GM19372 (cell line): ENCODE results near the gene EFCAB6.

Experiments
- ATAC-seq: cut with Tn5 transposase; IDR thresholded peaks from one replicate; pipeline ENCODE4 v1.9.1; 2021; ENCODE audit warnings: mild to moderate bottlenecking, low read depth, moderate library complexity; ENCODE audit not compliant: unreplicated experiment

The EFCAB6 gene

DNA sequence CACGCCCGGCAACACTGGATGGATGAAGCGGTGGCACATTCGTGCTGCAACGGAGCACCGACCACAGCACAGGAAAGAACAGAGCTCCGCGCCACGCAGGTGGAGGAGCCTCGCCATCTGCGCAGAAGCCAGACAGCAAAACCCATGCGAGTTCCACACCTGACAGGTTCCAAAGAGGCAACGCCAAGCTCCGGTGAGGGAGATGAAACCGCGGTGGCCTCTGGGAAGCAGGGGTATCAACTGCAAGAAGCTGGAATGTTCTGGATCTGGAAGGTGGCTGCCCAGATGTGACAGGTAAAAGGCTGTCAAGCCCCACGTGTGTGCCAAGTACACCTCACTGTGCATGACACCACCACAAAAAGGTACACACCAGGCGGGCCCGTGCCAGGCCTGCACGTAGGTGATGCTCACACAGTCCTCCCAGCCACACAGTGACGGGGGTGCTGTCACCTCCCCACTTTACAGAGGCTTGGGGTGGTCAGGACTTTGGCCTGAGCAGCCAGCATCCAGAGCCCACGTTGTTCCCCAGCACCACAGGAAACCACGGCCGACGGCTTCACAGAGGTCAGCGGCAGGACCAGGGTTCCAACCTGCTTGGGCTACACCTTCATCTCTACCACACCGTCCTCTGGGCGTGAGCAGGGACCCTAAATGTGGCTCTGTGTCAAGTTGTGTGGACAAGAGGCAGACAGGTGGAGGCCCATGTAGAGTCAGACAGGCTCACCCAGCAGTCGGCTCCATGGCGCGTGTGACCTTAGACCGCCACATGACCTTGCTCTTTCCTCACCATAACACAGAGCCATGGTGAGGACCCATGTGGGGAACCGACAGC, 19.7 kb upstream of the EFCAB6 start:
- no peak for ATAC-seq

DNA sequence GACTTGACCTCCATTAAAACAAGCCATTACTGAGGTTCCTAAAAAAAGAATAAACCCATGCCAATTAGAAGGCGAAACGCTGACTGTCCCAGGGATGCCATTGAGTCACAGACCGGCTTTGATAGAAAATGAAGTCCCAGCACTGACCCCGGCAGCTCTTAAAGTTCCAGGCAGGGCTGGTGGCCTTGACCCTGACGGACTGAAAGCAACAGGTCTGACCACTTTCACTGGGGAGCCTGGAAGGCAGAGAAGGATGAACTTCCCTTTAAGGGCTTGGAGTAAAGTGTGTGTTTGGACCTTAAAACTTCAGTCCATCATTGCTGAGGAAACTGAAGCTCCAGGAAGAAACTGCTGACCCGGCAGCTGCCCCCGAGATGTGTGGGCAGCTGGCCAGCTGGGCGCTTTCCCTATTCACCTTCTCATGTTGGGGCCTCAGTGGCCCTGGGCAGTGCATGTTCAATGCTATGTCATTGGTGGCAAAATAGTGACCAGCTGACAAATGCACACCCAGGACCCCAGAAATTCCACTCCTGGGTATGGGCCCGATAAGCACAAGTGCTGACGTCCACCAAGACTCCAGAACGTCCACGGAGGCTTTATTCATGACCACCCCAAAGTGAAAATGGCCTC, 18.9 kb upstream of the EFCAB6 start:
- no peak for ATAC-seq

DNA sequence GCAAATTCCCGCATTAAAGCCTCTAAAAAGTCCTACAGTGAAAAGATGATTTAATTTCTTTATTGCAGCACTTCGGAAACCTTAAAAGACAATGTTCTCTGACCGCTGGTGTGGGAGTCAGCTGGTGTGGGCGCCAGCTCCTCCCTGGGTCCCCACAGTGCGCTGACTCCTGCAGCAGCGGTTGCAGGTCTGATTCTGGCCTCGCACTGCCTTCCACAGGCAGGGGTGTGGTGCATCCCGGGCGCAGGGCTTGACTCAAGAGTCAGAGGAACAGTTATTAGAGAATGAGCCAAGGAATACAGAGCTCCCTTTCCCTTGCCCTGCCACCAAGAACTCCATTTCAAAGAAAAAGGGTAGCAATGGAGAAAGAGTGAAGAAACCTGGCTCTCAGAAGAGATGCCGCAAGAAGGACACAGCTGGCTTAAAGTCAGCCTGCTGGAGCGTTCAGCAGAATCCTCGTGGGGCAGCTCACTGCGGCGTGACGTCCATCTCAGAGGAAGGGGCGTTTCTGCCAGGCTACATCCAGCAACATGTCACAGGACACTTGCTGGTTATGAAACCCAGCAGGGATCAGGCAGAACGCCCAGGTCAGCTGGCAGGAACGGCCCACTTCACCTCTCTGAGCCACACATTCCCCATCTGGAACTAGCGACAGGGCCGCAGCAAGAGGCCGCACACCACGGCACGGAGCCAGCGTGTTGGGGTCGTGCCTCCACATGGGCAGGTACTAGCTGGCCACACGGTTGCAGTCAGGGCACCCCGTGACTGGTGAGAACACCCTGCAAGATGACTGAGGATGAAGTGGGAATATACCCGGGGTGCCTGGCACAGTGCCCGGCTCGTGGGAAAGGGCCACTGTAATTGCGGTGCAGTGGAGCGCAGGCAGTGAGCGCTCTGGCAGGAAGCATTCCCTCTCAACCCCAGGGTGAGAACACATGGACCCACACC, 18.1 kb upstream of the EFCAB6 start:
- no peak for ATAC-seq

DNA sequence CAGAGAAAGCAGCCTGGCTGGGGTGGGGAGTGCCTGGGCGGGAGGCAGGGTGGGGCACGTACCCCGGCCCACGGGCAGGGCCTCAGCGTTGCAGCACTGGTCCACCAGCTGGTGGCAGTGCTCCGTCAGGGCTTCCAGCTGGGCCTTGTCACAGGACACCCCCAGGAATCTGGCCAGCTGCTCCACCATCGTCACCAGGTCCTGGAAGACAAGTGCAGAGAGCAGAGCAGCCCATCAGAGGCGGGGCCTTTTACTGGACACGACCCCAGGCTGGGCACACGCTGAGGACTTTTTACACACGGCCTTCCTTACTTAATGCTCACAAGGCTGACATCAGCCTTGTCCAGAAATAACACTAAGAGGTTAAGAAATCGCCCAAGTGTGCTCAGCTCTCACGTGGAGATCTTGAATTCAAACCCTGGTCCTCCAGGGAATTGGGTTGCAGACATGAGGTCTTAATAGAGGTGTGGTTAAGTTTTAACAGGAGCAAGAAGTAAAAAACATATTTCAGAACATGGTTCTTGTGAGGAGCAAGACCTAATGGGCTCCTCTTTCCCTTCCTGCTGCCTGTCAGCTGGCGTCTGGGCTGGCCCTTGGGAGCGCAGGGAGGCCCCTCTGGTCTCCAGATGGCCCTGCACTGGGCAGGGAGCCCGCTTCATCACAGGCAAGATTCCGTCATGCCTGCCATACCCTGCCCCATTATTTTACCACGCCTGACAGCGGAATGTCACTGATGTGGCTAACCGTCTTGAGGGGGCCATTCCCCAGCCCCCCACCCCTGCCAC, 17.1 kb upstream of the EFCAB6 start:
- ATAC-seq: no peak

DNA sequence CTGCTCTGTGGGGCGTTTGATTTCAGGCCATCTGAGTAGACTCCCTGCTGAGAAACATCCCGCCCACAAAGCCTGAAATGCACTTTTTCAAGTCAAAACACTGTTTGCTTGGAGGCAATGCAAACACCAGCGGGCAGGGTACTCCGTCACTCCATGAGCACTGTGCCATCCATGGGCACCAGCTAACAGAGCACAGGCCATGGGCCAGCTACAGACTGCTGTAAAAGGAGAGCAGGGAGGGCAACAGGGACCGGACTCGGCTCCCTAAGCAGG, 16.6 kb upstream of the EFCAB6 start:
- ATAC-seq: no peak

DNA sequence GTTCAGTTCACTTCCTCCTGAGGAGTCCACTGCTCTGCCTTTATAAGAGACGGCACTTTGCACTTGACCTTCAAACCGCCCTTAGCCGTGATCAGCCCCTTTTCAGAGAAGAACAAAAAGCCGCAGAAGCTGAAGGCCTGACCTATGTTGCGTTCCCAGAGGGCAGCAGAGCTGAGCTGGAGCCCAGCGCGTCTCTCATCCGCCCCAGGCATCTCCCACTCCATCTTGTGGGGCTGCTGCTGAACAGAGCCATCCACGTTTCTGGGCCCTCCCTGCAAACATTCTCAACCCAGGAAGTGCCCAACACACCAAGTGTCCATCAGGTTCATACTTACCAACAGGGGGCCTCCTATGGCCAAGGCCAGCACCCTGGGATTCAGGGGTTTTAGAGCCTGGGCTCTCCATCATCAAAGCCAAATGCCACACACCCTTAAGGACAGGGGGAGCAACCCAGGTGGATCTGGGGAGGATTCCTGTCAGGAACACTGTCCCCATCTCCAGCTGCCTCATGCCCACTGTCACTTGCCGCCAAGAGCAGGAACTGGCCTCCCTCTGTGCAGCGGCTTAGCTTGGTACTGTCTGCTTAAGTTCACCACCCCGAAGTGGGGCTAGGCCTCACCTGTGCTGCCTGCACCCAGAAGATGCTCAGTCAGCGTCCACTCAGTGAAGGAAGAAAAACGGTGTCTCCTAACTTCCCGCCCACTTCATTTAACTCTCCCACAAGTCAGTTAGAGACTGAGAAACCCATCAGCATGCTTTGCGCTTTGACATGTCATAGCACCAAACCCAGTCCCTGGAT, 16.0 kb upstream of the EFCAB6 start:
- no peak for ATAC-seq

DNA sequence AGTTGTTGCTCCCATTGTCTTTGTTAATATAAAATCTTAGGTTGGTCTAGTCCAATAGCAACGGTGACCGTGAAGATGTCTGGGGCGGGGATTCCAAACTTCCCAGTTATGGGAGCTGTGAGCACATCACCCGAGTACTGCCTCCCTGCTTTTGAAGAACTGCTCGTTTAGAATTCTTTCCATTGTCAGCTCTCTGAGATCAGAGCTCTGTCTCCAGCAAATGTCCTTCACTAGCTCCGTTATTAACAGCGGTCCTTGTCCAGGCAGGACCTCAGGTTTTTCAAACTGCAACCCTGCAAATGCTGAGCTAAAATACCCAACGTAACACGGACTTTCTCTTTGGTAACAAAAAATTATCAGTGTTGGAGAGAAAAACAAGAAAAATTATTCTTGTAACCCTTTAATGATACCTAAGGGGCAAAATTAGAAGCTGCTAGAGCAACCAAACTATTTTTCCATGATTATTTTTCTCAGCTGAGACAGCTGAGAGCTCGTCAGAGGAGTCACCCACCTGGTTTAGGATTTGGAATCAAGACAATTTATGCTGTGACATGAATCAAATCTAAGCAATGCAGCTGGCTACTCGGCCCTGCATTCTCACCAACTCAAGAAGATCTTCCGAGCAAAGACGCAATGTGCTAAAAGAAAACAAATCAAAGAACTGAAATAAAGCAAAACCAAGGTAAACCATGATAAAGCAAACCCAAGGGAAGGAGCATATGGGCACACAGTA, 15.1 kb upstream of the EFCAB6 start:
- no peak for ATAC-seq

DNA sequence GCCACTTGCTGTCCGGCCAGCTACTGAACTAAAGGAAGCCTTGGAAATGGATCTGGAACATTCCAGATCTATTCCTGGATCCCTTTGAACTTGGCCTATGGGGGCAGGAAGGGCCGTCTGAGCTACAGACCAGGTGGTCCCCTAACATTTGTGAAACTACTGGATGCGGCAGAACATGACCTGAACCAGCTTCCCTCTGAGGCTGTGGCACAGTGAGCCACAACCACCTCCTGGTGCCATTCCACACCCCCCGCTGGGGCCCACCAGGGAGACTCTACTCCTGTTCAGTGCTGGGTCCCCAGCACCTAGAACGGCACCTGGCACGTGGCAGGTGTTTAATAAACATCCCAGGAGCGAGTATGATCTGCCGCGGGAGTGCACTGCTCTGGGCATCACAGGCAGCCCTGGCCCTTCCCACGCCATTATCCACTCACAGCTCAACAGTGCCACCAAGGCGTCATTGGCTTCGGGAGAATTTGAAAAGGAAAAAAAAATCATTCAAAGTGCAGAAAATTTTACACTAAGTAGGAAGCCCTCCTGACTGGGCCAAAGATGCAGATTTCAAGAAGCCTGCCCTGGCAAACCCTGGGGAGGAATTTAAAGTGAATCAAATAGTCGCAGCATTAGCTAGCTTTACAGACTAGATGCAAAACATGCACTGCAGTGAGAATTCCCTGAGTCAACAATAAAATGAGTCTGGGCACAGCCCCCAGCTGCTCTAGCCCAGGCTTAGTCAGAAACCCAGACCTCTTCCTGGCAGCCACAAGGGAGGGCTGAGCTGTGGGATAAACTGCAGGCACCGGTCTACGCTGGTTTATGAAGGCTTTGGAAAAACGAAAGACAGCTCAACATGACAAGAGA, 14.3 kb upstream of the EFCAB6 start:
- ATAC-seq: no peak

DNA sequence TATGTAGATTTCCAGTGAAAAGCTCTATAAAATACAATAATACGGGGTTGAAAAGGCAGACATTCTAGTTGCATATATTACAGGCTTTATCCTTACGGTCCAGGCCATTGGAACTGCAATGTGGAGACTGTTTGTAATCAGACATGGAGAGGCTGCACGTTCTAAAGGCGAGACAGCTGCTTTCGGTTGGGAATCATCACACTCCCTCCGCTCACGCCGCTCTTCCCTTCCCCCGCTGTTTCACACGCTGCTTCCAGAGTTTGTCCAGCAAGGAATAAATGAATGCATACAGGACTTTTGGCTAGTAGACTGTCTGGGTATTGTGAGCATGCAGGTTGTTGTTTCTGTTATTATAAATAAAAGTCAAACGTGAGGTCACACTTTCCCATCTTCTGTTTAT, 13.5 kb upstream of the EFCAB6 start:
- ATAC-seq: no peak

DNA sequence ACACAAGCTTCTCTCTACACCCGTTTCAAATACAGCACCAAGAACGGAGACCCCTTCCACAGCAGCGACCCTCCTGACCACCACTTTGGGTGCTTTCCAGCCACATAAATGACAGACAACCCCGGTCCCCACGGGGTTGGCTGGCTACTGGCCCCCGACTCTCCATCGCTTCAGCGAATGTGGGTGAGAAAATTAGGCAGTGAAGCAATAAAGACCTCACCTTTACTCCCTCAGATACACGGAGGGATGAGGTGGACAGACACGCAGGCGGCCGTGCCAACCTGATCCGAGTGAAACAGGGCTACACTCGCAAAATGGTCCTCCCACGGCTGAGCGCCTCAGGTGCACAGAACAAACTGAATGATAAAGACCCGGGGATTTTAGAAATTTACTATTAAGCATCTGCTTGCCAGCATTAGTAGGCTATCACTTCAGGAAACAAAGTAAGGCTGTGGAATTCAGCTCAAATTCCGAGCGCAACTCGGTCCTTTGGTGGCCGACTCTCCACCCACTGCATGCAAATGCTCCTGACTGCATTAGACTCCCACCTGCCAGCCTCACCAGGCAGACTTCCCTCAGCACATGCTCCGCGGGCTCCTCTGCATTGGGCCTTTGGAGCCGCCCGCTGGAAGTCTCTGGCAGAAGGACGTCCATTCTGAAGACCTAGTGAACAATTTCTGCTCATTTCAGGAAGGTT, 12.8 kb upstream of the EFCAB6 start:
- no peak for ATAC-seq

DNA sequence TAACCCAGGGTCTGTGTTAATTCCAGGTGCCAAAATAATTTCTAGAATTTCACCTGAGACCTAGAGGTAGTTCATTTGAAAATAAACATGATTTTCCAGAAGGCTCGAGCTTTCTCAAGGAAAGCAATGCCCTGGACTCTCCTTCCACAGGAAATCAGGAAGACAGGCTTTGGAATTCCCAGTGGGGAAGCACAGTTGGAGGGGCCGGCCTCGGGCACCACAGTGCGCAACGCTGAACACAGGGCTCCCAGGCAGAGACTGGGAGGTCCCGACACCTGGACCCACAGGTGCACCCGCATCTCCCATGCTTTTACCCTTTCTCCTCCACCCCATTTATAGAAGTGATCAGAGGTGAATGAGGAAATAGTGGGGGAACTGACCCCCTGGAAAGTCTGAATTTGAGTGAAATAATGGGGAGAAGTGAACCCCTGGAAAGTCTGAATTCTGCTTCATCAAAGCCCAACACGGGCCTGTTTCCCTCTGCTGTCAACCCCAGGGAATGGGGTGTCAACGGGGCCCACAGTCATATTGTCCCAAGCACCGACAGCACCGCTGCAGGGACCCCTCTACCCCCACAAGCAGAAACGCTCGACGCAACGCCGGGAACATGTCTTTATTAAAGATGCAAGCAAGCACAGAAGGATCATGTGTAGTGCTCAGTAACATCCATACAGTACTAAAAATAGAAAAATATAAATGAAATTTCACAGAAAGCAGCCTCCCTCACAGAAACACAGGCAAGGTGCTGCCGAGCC, 12.0 kb upstream of the EFCAB6 start:
- no peak for ATAC-seq

DNA sequence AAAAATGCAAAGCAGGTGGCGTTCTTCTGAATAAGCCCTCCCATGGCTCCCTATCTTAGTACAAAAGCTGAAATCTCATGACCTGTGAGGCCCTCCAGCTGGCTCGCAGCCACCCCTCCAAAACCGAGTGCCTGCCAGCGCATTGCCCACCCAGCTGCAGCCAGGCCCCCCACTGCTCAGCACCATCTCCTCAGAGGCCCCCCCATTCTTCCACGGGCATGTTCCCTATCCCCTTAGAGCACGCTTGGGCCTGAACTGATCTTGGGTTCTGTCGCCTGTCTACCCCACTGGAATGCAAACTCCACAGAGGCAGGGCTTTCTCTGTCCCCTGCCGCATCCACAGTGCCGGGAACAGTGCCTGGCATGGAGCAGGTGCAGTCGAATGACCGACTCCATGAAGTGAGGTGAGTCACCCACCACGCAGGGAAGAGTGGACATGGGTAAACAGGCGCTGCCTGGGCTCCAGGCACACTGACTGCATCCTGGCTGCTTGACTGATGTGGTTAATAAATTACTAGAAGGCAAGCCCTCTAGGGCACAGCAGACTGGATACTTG, 11.3 kb upstream of the EFCAB6 start:
- ATAC-seq: no peak

DNA sequence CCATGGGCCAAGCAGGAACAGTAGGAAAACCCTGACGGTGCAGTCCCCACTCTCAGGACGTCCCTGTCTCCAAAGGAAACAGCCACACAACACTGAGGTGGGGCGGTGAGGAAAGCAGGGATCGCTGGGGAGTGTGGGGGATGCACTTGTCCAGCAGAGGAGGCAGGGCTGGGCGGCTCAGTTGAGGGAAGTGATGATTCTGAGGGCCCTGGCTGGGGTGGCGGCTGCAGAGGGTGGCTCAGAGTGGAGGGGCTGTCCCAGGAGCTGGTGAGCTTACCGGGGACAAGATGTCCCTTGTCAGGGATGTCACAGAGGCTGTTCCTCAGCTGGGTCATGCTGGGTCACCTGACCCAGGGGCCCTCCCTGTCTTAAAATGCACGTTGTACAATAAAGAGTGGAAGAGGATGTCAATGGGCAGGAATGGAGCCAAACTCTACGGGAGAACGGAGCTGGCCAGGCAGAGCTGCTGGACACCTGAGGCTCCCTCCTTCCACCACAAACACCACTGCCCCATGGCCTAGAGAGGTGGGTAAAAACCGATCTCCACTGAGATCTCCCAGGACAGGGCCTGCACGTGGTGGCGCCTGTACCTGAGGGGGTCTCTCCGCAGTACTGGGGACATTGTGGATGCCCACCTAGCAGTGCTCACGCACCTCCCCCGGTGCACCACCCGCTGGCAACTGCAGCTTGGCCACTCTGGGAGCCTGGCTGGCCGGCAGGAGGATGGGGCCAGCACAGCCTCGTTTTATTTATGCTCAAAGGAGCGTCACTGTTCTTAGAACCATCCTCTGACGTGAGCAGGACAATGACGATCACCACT, 9.7 kb upstream of the EFCAB6 start:
- ATAC-seq: no peak

DNA sequence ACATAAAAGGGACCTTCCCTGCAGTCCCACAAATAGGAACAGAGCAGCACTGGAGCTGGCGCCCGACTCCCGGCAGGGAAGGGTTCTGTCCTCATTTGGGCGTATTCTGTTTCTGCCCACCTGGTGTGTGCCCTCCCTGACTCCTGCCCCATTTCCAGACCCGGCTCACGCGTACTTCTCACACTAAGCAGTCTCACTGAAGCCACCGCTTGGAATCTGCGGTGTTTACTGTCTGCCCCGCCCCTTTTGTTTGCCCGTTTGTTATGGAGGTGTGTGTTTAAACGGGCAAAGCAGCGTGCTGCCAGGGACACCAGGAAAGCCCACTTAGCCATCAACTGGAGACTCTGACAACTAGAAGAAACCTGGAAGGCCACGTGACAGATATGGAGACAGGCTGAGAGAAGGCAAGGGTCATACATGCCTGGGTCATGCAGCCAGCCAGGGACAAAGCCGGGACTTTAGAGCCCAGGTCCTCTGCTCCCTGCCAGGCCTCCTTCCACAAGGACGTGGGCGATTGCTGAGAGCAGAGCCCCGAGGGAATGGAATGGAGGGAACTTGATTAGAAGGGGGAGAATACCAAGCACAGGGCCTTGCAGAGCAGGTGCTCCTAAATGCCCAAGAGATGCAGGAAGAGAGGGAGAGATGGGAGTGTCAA, 8.7 kb upstream of the EFCAB6 start:
- ATAC-seq: no peak

DNA sequence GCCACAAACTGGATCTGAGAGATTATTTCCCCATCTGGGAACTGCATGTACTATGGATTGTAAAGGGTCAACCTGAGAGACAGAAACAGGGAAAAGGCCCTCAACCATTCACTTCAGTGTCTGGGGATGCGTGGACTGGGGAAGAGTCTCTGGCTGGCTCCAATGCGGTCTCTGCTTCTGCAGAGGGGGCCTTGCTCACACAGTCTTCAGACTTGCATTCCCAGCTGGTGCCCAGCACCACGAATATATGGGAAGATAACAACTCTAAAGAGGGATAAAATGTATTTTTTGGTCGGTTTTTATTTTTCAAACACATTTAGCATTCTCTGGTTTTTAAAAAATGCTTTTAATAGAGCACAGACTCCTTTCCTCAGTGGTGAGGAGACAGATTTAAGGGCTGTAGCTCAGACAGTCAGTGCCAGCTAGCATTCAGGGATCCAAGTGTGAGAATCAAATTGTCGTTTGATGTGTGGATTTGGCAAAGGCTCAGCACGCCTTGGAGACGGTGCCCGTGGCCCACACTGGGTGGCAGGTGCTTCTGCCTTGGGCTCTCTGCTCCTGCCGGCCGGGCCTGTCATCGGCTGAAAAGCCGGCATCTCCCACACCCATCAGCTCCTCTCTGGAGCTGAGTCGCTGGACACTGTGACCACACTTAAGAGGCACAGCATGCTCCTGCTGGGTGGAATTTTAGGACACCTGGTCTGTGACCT, 8.0 kb upstream of the EFCAB6 start:
- no peak for ATAC-seq
